Lung (tissue), 12 donors: ENCODE results near the gene PRKG1. TPM values are rescaled to one million over a fixed set of nuclear protein-coding genes. Genes with fewer than 3 reads are reported as not detected.

ENCODE experiments used
- ATAC-seq: fragments of 200-7000 bp; cut with Tn5 transposase; one replicate; pipeline ENCODE4 v1.9.1; 2020; ENCODE audit warnings: moderate number of reproducible peaks; ENCODE audit not compliant: insufficient read depth, low FRiP score
- DNase-seq, 3 donors: peaks; one replicate each; pipeline ENCODE4 v3.0.0-alpha.2; 2013 to 2017
- H3K27ac ChIP-seq, 2 donors: one replicate each; pipeline ENCODE4 v1.5.1; 2013; ENCODE audit warnings: mild to moderate bottlenecking in 2 of 2, moderate library complexity in 2 of 2, control low read depth in 1 of 2, inconsistent platforms in 1 of 2, low read depth in 1 of 2, low read length in 1 of 2
- H3K27me3 ChIP-seq, 3 donors: one replicate each; pipeline ENCODE4 v1.5.1; 2013; ENCODE audit warnings: low read length in 2 of 3; ENCODE audit not compliant: control insufficient read depth in 3 of 3, insufficient read depth in 3 of 3
- H3K36me3 ChIP-seq, 4 donors: one replicate each; pipeline ENCODE4 v1.5.1; 2013; ENCODE audit warnings: low read length in 4 of 4, mild to moderate bottlenecking in 1 of 4, moderate library complexity in 1 of 4; ENCODE audit not compliant: control insufficient read depth in 4 of 4, insufficient read depth in 4 of 4
- H3K4me1 ChIP-seq, 5 donors: one replicate each; pipeline ENCODE4 v1.5.1; 2013; ENCODE audit warnings: low read length in 5 of 5, mild to moderate bottlenecking in 2 of 5, moderate library complexity in 1 of 5; ENCODE audit not compliant: control insufficient read depth in 5 of 5, insufficient read depth in 5 of 5
- H3K4me3 ChIP-seq: one replicate; pipeline ENCODE4 v1.5.1; 2013; ENCODE audit warnings: mild to moderate bottlenecking, control low read depth, moderate library complexity
- H3K9ac ChIP-seq, 2 donors: one replicate each; pipeline ENCODE4 v1.5.1; 2013; ENCODE audit warnings: low read length in 2 of 2, control low read depth in 1 of 2; ENCODE audit not compliant: insufficient read depth in 1 of 2
- H3K9me3 ChIP-seq, 4 donors: one replicate each; pipeline ENCODE4 v1.5.1; 2013; ENCODE audit warnings: low read length in 3 of 4, mild to moderate bottlenecking in 1 of 4, moderate library complexity in 1 of 4; ENCODE audit not compliant: control insufficient read depth in 4 of 4, insufficient read depth in 3 of 4
- CTCF ChIP-seq: IDR thresholded peaks from 2 replicates; pipeline ENCODE4 v1.5.1; 2012; ENCODE audit warnings: mild to moderate bottlenecking; ENCODE audit errors: control extremely low read depth, extremely low read depth
- WGBS, 2 donors: extraction: QIAGEN DNeasy Blood & Tissue Kit; methylation state at CpG; one replicate each; pipeline ENCODE4 v1.1.7; 2013; 5-methylcytosine and 5-hydroxymethylcytosine counted together
- polyA plus RNA-seq, 2 donors: library from polyadenylated mRNA; stranded (reverse); fragments of 200-250 nt; gene quantifications; one replicate each; pipeline ENCODE4 v1.2.1, GENCODE V29; 2013
- total RNA-seq, 2 donors: library from RNA; depleted of rRNA in 1 of 2; stranded (reverse); fragments of >200 nt in 1 of 2; gene quantifications; one replicate each; pipeline ENCODE4 v1.2.1, GENCODE V29; 2014 to 2021
- donor health status: control.
- donor health status: control.
- donor health status: Bipolar disorder and iron deficiency.
- donor health status: healthy.
- donor health status: DM: yes; HTN: yes; CAD: no.

The PRKG1 gene
- total and polyA plus RNA-seq, 4 donors, result 2.1 to 50.8 (median 15.1) TPM

- H3K4me3 ChIP-seq, result no peak overlapping the region
- H3K27me3 ChIP-seq, result no peaks in the 10 kb centered on the region
These were observed 1.6 kb downstream of the PRKG1 start for GRCh38 chr10:51075873-51076229.

GRCh38 chr10:51076299-51076841 lies 2.1 kb downstream of the PRKG1 start:
- WGBS, 2 donors, result 66 to 78% methylated on average over 3 of the region's 3 CpGs
- ATAC-seq, result no peak
- Histone ChIP-seq H3K27me3 (no peaks in the 10 kb centered on the region), H3K9me3 (no peaks in the 10 kb centered on the region), H3K4me1 (peaks cover 0 to 20% (median 6%) of the 10 kb centered on the region in 5 donors), H3K4me3 (no peak overlapping the region), H3K9ac (no peak overlapping the region), H3K27ac (no peak overlapping the region), H3K36me3 (no peaks in the 10 kb centered on the region)
- no peak for TF ChIP-seq CTCF
- no peak for DNase-seq

More at GRCh38 chr10:51075873-51076229, 1.6 kb downstream of the PRKG1 start:
- no peak overlapping the region for H3K9ac ChIP-seq
- ATAC-seq, result no peak
- WGBS, 2 donors, result 75 to 79% methylated on average over 6 of the region's 6 CpGs
- no peak for TF ChIP-seq CTCF
- H3K9me3 ChIP-seq, result no peaks in the 10 kb centered on the region
- DNase-seq, result no peak
- H3K27ac ChIP-seq, result no peak overlapping the region
- H3K4me1 ChIP-seq, result peaks cover 0 to 20% (median 6%) of the 10 kb centered on the region in 5 donors
- no peaks in the 10 kb centered on the region for H3K36me3 ChIP-seq

- H3K27ac ChIP-seq, result no peak overlapping the region
These were observed 2.8 kb downstream of the PRKG1 start for GRCh38 chr10:51077074-51077473.

More at GRCh38 chr10:51077074-51077473, 2.8 kb downstream of the PRKG1 start:
- no peak for TF ChIP-seq CTCF
- Histone ChIP-seq H3K4me3 (no peak overlapping the region), H3K36me3 (no peaks in the 10 kb centered on the region), H3K9ac (no peak overlapping the region), H3K4me1 (peaks cover 0 to 20% (median 6%) of the 10 kb centered on the region in 5 donors), H3K27me3 (no peaks in the 10 kb centered on the region), H3K9me3 (no peaks in the 10 kb centered on the region)
- 59 to 69% methylated on average over 3 of the region's 3 CpGs for WGBS, 2 donors
- no peak for DNase-seq
- ATAC-seq, result no peak
